Panc1 (cell line): ENCODE measurements around the gene HMGCS2. TPM values are rescaled to one million over a fixed set of nuclear protein-coding genes. Genes with fewer than 3 reads are reported as not detected.
A peak's percentile ranks its signal among the peaks of the same experiment; 100 is the strongest.

Source experiments
- ATAC-seq: fragments of 200-7000 bp; cut with Tn5 transposase; 2 replicates; pipeline ENCODE4 v1.9.1; 2020; ENCODE audit warnings: mild to moderate bottlenecking, moderate library complexity
- BruUV-seq: library from RNA; stranded (reverse); fragments of 400-500 nt; replicated peaks from 2 replicates; lab custom pipeline; 2021; lab: Mats Ljungman, UMichigan
- CTCF ChIA-PET: fragments of 300-600 bp; sonication (Branson Sonifier 250); formaldehyde crosslinking; loops from one replicate; lab custom pipeline; 2022; ENCODE audit warnings: antibody characterized with exemption; lab: Charles Lee
- POLR2A ChIA-PET: fragments of 300-600 bp; sonication (Branson Sonifier 250); formaldehyde crosslinking; loops from one replicate; lab custom pipeline; 2022; ENCODE audit warnings: antibody characterized with exemption; lab: Charles Lee
- DNase-seq: peaks from one replicate; pipeline ENCODE4 v3.0.0-alpha.2; 2010; ENCODE audit warnings: low read depth, low spot score
- H3K27ac ChIP-seq: 2 replicates; pipeline ENCODE4 v1.5.1; 2011; ENCODE audit warnings: mild to moderate bottlenecking, low read length, inconsistent platforms
- H3K27me3 ChIP-seq: fragments of 200-500 bp; sonication (Bioruptor generic); 2 replicates; pipeline ENCODE4 v1.6.0; 2014; ENCODE audit warnings: low read length, inconsistent platforms; ENCODE audit not compliant: control insufficient read depth, insufficient read depth
- H3K36me3 ChIP-seq: fragments of 200-500 bp; sonication (Bioruptor generic); 2 replicates; pipeline ENCODE4 v1.5.1; 2014; ENCODE audit warnings: inconsistent platforms, mild to moderate bottlenecking, low read length, moderate library complexity; ENCODE audit not compliant: control insufficient read depth, insufficient read depth
- H3K4me1 ChIP-seq: 2 replicates; pipeline ENCODE4 v1.5.1; 2011; ENCODE audit warnings: inconsistent platforms, mild to moderate bottlenecking, low read length, moderate library complexity; ENCODE audit not compliant: control insufficient read depth, insufficient read depth
- H3K4me3 ChIP-seq, 2 experiments: 2 replicates each; pipeline ENCODE4 v1.5.1; 2011 to 2012; ENCODE audit warnings: low read depth in 2 of 2, low read length in 2 of 2, mild to moderate bottlenecking in 2 of 2, inconsistent platforms in 1 of 2, moderate library complexity in 1 of 2
- H3K9me3 ChIP-seq: fragments of 200-500 bp; sonication (Bioruptor generic); 2 replicates; pipeline ENCODE4 v1.5.1; 2014; ENCODE audit warnings: low read depth, mild to moderate bottlenecking, inconsistent platforms, low read length, moderate library complexity; ENCODE audit not compliant: control insufficient read depth, insufficient read depth
- CTCF ChIP-seq: fragments of 450-650 bp; IDR thresholded peaks from 2 replicates; pipeline ENCODE4 v1.5.1; 2017; ENCODE audit warnings: mild to moderate bottlenecking
- POLR2AphosphoS5 ChIP-seq: IDR thresholded peaks from 2 replicates; pipeline ENCODE4 v1.6.1; 2012; ENCODE audit warnings: mild to moderate bottlenecking, low read depth, low read length, moderate library complexity
- REST ChIP-seq, 2 experiments: IDR thresholded peaks; 2 replicates each; pipeline ENCODE4 v1.6.1; 2011 to 2012; ENCODE audit warnings: low read depth in 2 of 2, control low read depth in 1 of 2, low read length in 1 of 2, mild to moderate bottlenecking in 1 of 2, moderate library complexity in 1 of 2; ENCODE audit not compliant: insufficient read depth in 1 of 2
- SIN3A ChIP-seq: IDR thresholded peaks from 2 replicates; pipeline ENCODE4 v1.6.1; 2012; ENCODE audit warnings: low read depth, mild to moderate bottlenecking, low read length, moderate library complexity, borderline replicate concordance; ENCODE audit not compliant: insufficient read depth
- TCF7L2 ChIP-seq: IDR thresholded peaks from 2 replicates; pipeline ENCODE4 v1.6.1; 2011; ENCODE audit warnings: mild to moderate bottlenecking, low read depth, low read length, inconsistent platforms
- in situ Hi-C: cut with HindIII; loops from 2 replicates; pipeline ENCODE4 v1.10.0; 2016; ENCODE audit warnings: low sequenced_read_pairs, low pct_unique_long_range_greater_than_20kb
- intact Hi-C: fragments of 100-400 bp; cut with micrococcal nuclease; formaldehyde crosslinking; loops from one replicate; pipeline ENCODE4 v1.10.0; 2022; ENCODE audit not compliant: unreplicated experiment
- total RNA-seq: library from RNA; stranded (reverse); gene quantifications from one replicate; pipeline ENCODE4 v1.2.1, GENCODE V29; 2021; ENCODE audit not compliant: unreplicated experiment

The HMGCS2 gene
- total RNA-seq, 1 experiment from 2014 or later: 0.33 TPM

- ChIA-PET POLR2A (no interaction called here), CTCF (interaction anchor here (1.2 kb wide), 1 partner anchor 71 kb away, joined by 4 read pairs; no protein-coding TSS in a partner anchor)
- no peaks in the 10 kb centered on the region; the same call in 1 of the 2 replicates for H3K36me3 ChIP-seq
- in situ Hi-C loops: no loop called here
- H3K4me3 ChIP-seq: no peak overlapping the region
- H3K9me3 ChIP-seq: no peaks in the 10 kb centered on the region
- no peak overlapping the region for H3K27ac ChIP-seq
- BruUV-seq: no TSS peak
- ATAC-seq: peak; percentile 89
- intact Hi-C loops: no loop called here
- no peaks in the 10 kb centered on the region for H3K4me1 ChIP-seq
- no peaks in the 10 kb centered on the region for H3K27me3 ChIP-seq
- TF ChIP-seq TCF7L2 (no peak), POLR2AphosphoS5 (no peak), CTCF (peak; percentile 96)
- DNase-seq: peak; percentile 45
Observed at GRCh38 chr1:119743776-119744597, 24.7 kb downstream of the HMGCS2 start.

- DNase-seq (no peak), ATAC-seq (no peak)
- H3K9me3 ChIP-seq: no peaks in the 10 kb centered on the region
- no peak overlapping the region for H3K27ac ChIP-seq
- in situ Hi-C loops (no loop called here), intact Hi-C loops (no loop called here)
- no peaks in the 10 kb centered on the region for H3K27me3 ChIP-seq
- no peak overlapping the region for H3K4me3 ChIP-seq
- TF ChIP-seq REST (IDR thresholded peaks at IDR 0.05; ENCODE audit: insufficient read depth in 1 of 2, low read depth in 2 of 2, low read length in 1 of 2) (no peak), POLR2AphosphoS5 (no peak)
- ChIA-PET POLR2A (no interaction called here), CTCF (interaction anchor here (1.2 kb wide), 1 partner anchor 71 kb away, joined by 4 read pairs; no protein-coding TSS in a partner anchor)
- no peaks in the 10 kb centered on the region; the same call in 1 of the 2 replicates for H3K36me3 ChIP-seq
- no peaks in the 10 kb centered on the region for H3K4me1 ChIP-seq
- BruUV-seq: no TSS peak
Observed at GRCh38 chr1:119743308-119743707, 25.4 kb downstream of the HMGCS2 start.

GRCh38 chr1:119742677-119743076 is 26.0 kb downstream of the HMGCS2 start:
- ATAC-seq: no peak

More at GRCh38 chr1:119742677-119743076, 26.0 kb downstream of the HMGCS2 start:
- Histone ChIP-seq H3K27ac (no peak overlapping the region), H3K9me3 (no peaks in the 10 kb centered on the region), H3K4me1 (no peaks in the 10 kb centered on the region), H3K4me3 (no peak overlapping the region), H3K36me3 (no peaks in the 10 kb centered on the region; the same call in 1 of the 2 replicates), H3K27me3 (no peaks in the 10 kb centered on the region)
- BruUV-seq: no TSS peak
- ChIA-PET POLR2A (no interaction called here), CTCF (interaction anchor here (1.2 kb wide), 1 partner anchor 72 kb away, joined by 4 read pairs; no protein-coding TSS in a partner anchor)
- intact Hi-C loops: no loop called here
- in situ Hi-C loops: no loop called here
- no peak for DNase-seq
- no peak for TF ChIP-seq POLR2AphosphoS5
- TF ChIP-seq REST (IDR thresholded peaks at IDR 0.05; ENCODE audit: insufficient read depth in 1 of 2, low read depth in 2 of 2, low read length in 1 of 2): no peak
- TF ChIP-seq CTCF: no peak
- TF ChIP-seq SIN3A: no peak
- no peak for TF ChIP-seq TCF7L2
